Stimulated activated CD4-positive, alpha-beta T cell treated with anti-CD3 and anti-CD28 coated beads, Interleukin-15, amount 100 ng/mL, for 48 hours (primary cell): ENCODE measurements around the gene ASCC3.
"Not testable (repeated sequence)": the region's sequence is repeated elsewhere in the genome, so short reads cannot be mapped to it uniquely, and the experiment has no call there.

ENCODE experiments used
- DNase-seq, 2 donors: peaks; one replicate each; pipeline ENCODE4 v3.0.0-alpha.2; 2020; ENCODE audit warnings: low read depth in 2 of 2

ASCC3 gene

GRCh38 chr6:100665041-100665380 lies 216.1 kb downstream of the ASCC3 start:
- no peak for DNase-seq

- DNase-seq = no peak
These were observed 216.7 kb downstream of the ASCC3 start for GRCh38 chr6:100664274-100665040.

GRCh38 chr6:100663219-100663863 lies 217.8 kb downstream of the ASCC3 start:
- DNase-seq = no peak

GRCh38 chr6:100662264-100662663 lies 218.9 kb downstream of the ASCC3 start:
- no peak for DNase-seq

GRCh38 chr6:100658486-100658885 lies 222.6 kb downstream of the ASCC3 start:
- no peak for DNase-seq

GRCh38 chr6:100657678-100658330 lies 223.3 kb downstream of the ASCC3 start:
- no peak for DNase-seq

- not testable (repeated sequence) for DNase-seq
These were observed 240.0 kb downstream of the ASCC3 start for GRCh38 chr6:100641147-100641546.

- no peak for DNase-seq
These were observed 247.9 kb downstream of the ASCC3 start for GRCh38 chr6:100633096-100633777.

- no peak for DNase-seq
These were observed 250.6 kb downstream of the ASCC3 start for GRCh38 chr6:100630536-100630935.

- DNase-seq = no peak
These were observed 253.0 kb downstream of the ASCC3 start for GRCh38 chr6:100627911-100628758.

- no peak for DNase-seq
These were observed 254.4 kb downstream of the ASCC3 start for GRCh38 chr6:100626721-100627120.

- no peak for DNase-seq
These were observed 258.0 kb downstream of the ASCC3 start for GRCh38 chr6:100622907-100623692.

- no peak for DNase-seq
These were observed 260.9 kb downstream of the ASCC3 start for GRCh38 chr6:100620085-100620840.

GRCh38 chr6:100618351-100618671 lies 262.8 kb downstream of the ASCC3 start:
- DNase-seq = no peak

GRCh38 chr6:100617633-100618350 lies 263.3 kb downstream of the ASCC3 start:
- no peak for DNase-seq

GRCh38 chr6:100614933-100615332 lies 266.2 kb downstream of the ASCC3 start:
- no peak for DNase-seq

GRCh38 chr6:100614386-100614785 lies 266.7 kb downstream of the ASCC3 start:
- no peak for DNase-seq

GRCh38 chr6:100613656-100614055 lies 267.5 kb downstream of the ASCC3 start:
- no peak for DNase-seq

GRCh38 chr6:100612094-100612493 lies 269.0 kb downstream of the ASCC3 start:
- no peak for DNase-seq
